Measurements from ENCODE around the gene ARHGAP15.

Gene ARHGAP15

DNA sequence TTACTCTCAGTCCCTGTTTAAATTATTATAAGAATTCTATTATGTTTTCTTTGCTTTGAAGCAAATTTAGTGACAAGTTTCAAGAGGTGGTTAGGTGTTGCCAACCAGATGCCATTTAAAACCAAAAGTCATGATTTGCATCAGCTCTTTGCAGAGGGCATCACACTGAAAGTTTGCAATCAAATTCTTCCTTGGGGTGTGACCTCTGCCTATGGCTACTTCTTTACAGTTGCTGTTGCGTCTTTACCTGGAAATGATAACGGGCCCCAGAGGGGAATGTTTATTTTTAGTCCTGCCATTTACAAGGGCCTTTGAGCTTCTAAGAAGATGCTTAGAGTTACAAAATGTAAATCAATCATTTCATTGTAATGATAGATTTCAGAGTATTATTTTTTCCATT is 561.0 kb downstream of the ARHGAP15 start:
- DNase-seq (ENCODE audit: low read depth): no peak

DNA sequence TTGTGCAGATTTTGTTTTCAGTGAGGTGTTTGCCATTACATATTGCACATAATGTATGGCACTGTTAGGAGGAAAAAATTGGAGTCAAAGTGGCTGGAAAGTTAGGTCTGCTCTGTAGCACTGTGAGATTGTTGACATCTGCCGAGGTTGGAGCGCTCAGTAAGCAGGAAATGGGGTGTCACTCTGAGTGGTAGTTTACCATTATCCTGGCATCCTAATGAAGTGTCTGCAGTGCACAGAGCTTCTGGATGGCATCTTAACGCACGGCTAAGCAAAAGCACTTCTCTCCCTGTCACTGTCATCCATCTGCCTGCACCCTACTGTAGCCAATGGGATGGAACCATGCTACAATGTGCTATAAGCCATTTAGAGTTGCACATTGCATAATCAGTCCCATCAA is 561.9 kb downstream of the ARHGAP15 start:
- no peak for DNase-seq (ENCODE audit: low read depth)

DNA sequence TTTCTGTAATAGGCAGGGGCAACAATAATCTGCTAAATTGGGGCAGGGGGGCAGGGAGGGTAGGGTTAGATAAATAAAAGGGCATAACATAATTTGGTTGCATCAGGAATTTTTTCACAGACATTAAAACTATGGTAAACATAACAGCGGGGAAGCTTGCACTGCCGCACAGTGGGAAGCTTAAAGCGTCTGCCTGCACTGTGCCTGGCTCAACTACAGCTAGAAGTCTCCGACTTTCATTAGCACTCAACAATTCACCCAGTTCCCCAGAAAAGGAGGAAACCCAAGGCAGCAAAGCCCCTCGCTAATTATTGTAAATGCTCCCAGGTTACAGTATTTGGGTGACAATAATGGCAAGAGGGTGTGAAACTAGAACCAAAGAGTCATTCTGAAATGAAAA is 562.9 kb downstream of the ARHGAP15 start:
- no peak for DNase-seq (ENCODE audit: low read depth)

- no peak for DNase-seq (ENCODE audit: low read depth)
These were observed 563.7 kb downstream of the ARHGAP15 start for GRCh38 chr2:143692967-143693366.

GRCh38 chr2:143694335-143694734 is 565.1 kb downstream of the ARHGAP15 start:
- no peak for DNase-seq (ENCODE audit: low read depth)

DNA sequence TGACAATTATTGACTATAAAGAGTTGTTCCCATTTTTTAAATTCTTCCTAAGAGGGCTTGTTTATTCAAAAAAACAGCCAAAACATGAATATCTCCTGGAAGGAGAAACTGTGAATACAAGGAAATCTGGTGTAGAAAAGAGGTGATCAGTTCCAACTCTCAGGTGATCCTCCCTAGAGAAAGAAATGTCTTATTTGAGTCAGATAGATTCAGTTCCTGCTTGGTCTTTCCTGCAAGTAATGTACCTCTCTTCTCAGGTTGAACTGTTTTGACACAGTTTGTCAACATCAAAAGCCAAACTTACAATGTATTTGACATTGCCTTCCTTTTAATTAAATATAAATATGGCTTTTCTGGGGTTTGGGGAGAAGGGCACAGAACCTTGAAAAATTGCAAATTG is 567.4 kb downstream of the ARHGAP15 start:
- DNase-seq (ENCODE audit: low read depth): no peak

DNA sequence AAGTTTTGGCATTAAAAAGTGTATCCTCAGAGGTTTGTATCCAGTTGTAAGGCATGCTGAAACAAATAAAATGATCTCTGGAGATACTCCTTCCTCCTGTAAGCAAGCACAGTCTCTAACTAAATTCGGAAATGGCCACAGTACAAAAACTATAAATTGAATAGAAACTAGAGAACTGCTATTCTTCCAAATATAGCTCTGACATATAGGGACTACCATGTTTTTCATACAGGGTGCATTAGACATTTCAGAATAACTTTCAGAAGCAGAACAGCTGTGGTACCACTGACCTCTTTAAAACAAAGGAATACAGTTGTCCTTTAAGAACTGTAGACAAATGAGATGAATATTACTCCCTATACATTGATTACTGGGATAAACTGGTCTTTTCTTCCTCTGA is 568.5 kb downstream of the ARHGAP15 start:
- DNase-seq (ENCODE audit: low read depth): no peak

GRCh38 chr2:143698352-143698751 is 569.1 kb downstream of the ARHGAP15 start:
- DNase-seq (ENCODE audit: low read depth): no peak

DNA sequence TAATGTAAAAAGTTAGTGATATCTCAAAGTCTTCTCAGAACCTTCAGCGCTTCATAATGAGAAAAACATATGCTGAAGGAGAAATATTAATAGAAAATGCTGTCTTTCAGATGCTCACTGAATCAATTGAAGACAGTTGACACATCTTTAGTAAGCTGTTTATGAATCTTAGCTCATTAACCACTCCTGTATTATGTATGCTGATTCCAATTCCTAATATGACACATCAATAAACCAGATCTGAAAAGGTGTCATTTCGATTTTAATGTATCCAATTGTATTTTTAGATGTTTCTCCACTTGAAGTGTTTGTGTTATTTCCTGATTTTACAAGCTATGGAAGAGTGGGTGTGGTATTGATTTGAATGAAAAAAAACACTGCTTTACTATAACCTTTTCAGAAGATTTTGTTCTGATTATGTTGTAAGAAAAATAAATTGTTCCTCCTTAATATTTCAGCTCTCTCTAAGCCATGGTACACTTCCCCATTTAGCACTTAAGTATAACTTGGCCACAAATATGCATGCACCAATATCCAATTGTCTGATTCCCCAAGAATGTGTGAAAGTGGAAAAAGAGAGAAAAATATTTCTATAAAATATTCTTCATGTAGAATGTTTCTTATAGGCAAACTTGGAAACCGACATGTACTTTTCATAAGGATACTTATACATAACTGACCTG is 569.8 kb downstream of the ARHGAP15 start:
- no peak for DNase-seq (ENCODE audit: low read depth)

DNA sequence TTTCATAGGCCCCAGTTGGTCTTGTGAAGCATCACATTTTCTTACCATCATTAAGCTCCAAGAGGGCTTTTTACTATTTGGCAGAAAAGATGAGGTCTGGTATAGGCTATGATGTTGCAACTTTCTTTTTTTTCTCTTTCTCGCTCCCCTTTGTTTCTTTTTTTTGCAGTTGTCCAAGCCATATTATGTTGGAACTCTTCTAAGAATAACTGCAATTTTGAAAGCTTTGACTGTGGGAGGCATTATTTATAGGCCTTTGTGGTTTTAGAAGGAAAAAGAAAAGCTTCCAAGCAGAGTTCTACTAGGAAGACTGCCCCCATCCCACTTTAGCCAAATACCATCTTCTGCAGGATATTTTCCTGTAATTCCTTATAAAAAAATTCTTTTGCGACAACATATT is 571.6 kb downstream of the ARHGAP15 start:
- DNase-seq (ENCODE audit: low read depth): no peak

DNA sequence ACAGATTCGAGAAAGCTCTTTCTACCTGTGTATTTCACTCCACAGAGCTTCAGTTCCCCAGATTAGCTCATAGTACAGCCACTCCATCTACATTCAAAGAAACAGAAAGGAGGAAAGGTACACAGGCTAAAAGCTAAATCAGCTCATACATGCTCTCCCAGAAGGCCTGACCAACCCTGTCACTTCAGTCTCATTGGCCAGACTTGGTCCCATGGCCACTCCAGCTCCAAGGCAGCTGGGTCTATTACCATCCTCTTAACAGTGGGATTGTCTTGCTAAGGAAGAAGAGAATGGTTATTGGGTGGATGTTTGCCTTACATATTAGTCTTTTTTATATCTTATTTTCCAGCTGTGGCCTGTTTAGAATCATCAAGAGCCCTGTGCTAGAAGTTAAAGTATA is 572.6 kb downstream of the ARHGAP15 start:
- DNase-seq (ENCODE audit: low read depth): no peak

- DNase-seq (ENCODE audit: low read depth): no peak
These were observed 573.7 kb downstream of the ARHGAP15 start for GRCh38 chr2:143702931-143703330.

- no peak for DNase-seq (ENCODE audit: low read depth)
These were observed 575.4 kb downstream of the ARHGAP15 start for GRCh38 chr2:143704451-143705106.

GRCh38 chr2:143705108-143705707 is 576.0 kb downstream of the ARHGAP15 start:
- peak; percentile 12 for DNase-seq (ENCODE audit: low read depth)

DNA sequence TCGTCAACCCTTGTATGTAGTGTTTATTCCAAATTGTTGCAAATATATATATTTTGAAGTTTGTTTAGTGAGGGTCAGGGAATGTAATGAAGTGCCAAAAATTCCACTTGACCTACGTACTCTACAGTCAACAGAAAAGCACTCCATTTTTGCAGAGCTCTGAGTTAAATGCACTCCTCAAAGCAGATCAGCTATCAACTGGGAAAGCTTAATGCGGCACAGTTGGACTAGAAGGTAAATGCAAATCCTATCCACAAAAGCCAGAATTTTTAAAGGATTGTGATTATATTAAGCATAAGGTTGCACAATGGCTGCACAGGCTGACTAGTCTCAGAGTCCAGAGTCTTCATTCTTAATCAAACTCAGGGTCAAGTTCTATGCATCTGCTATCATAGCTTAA is 577.1 kb downstream of the ARHGAP15 start:
- DNase-seq (ENCODE audit: low read depth): no peak

DNA sequence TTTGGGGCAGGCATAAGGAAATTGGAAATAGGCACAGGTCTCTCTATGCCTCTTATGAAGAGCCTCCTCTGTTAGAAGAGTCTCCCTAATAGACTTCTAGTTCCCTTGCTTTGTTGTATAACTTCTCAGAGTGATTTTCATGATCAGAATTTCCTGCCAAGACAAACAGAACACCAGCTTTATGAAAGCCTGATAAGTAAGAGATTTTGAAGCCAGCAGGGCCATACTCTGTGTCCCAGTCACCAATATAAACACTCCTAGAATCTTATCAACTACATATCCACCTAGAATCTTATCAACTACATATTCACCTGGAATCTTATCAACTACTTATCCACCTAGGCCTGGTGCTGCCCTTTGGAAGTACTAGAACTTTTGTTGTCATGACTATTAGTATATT is 579.5 kb downstream of the ARHGAP15 start:
- no peak for DNase-seq (ENCODE audit: low read depth)

DNA sequence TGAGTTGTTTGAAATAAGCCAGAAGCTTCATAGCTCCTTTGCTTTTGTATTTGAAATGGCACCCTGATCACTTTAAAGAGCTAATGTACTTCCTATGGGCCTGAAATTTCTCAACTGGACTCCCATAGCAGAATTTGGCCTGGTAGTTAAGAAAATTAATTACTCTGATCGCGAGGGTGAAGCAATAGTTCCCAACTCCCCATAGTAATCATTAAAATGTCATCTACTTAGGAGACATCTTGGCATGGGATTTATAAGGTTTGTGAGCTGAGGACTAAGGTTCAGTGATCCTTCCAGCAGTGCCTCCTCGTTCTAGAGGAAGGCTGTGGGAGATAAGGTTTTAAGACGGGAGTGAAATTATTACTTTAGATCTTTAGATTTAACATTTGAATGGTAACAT is 581.0 kb downstream of the ARHGAP15 start:
- no peak for DNase-seq (ENCODE audit: low read depth)

GRCh38 chr2:143710879-143711278 is 581.7 kb downstream of the ARHGAP15 start:
- DNase-seq (ENCODE audit: low read depth): no peak

DNA sequence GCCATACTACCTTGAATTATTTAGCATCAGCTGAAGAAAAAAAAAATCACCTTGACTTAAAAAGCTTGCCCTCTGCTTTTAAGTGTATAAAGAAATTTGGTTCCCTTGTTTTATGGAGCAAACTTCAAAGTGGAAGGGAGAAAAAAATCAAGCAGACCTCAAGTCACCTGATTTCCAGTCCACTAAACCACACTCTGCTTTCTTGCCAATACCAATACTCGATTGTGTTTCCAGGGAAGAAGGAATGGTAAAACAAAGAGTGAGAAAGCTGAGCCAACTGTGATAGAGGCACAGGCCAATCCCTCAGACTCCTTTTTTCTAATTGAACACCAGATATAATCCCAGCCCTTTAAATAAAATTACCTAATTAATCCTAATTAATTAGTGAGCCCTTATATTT is 587.3 kb downstream of the ARHGAP15 start:
- DNase-seq (ENCODE audit: low read depth): no peak

- no peak for DNase-seq (ENCODE audit: low read depth)
These were observed 587.8 kb downstream of the ARHGAP15 start for GRCh38 chr2:143717053-143717452.

GRCh38 chr2:143717536-143718168 is 588.4 kb downstream of the ARHGAP15 start:
- no peak for DNase-seq (ENCODE audit: low read depth)

DNA sequence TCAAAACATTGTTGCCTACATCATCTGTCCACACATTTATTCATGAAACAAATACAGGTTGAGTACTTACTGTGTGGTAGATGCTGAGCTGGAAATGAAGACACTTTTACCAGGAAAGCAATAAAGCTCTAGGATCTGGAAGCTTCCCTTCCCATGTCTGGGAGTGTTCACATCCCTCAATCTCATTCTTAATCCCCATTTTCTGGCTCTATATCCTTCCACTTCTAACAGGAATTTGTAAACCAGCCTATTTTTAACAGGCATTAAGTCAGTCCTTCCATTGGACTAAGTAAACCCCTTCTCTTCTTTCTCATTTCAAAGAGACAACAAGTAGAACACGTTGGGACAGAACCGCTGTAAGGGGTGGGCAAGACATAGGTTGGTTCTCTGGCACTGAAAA is 589.5 kb downstream of the ARHGAP15 start:
- no peak for DNase-seq (ENCODE audit: low read depth)

DNA sequence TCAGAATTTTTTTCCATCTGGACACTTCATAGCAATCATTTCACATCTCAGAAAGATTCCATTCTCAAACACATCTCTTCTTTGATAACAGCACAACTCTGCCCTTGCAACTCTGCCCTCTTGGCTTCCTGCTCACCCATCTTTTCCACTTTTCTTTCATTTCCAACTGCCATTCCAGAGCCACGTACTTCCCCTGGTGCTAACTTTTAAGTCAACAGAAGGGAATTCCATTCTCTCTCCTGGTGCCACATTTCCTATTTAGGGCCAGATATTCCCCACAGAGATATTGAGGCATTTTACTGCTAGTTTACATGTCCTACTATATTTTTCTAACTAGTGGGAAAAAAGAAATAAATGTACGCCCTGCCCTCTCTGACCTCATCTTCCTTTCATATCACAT is 590.2 kb downstream of the ARHGAP15 start:
- DNase-seq (ENCODE audit: low read depth): no peak

Data from iris pigment epithelial cell (primary cell).